Uterus (tissue), 4 donors: ENCODE data around the gene MINK1. TPM values are rescaled to one million over a fixed set of nuclear protein-coding genes. Genes with fewer than 3 reads are reported as not detected.

ENCODE experiments used
- DNase-seq, 2 donors: peaks; one replicate each; pipeline ENCODE4 v3.0.0-alpha.2; 2019 to 2020
- H3K27ac ChIP-seq, 2 donors: fragments of 200-600 bp; sonication (generic); 1 replicate in 1 of 2; 2 replicates in 1 of 2; pipeline ENCODE4 v1.5.1; 2016 to 2018
- H3K27me3 ChIP-seq, 2 donors: fragments of 200-600 bp; sonication (generic); one replicate each; pipeline ENCODE4 v1.5.1; 2018 to 2019; ENCODE audit warnings: control low read depth in 1 of 2
- H3K36me3 ChIP-seq, 2 donors: fragments of 200-600 bp; sonication (generic); one replicate each; pipeline ENCODE4 v1.5.1; 2019; ENCODE audit warnings: control low read depth in 1 of 2
- H3K4me1 ChIP-seq, 2 donors: fragments of 200-600 bp; sonication (generic); one replicate each; pipeline ENCODE4 v1.5.1; 2018 to 2019; ENCODE audit warnings: control low read depth in 1 of 2
- H3K4me3 ChIP-seq, 2 donors: fragments of 200-600 bp; sonication (generic); 1 replicate in 1 of 2; 2 replicates in 1 of 2; pipeline ENCODE4 v1.5.1; 2018 to 2019; ENCODE audit warnings: mild to moderate bottlenecking in 1 of 2
- H3K9me3 ChIP-seq, 2 donors: fragments of 200-600 bp; sonication (generic); one replicate each; pipeline ENCODE4 v1.5.1; 2019; ENCODE audit warnings: control low read depth in 1 of 2
- CTCF ChIP-seq, 4 experiments: fragments of 200-600 bp in 2 of 4; fragments of 450-650 bp in 2 of 4; sonication (generic) in 2 of 4; IDR thresholded peaks; one replicate each; pipeline ENCODE4 v1.5.1; 2016 to 2019; ENCODE audit warnings: antibody characterized with exemption in 4 of 4, mild to moderate bottlenecking in 2 of 4, moderate library complexity in 1 of 4
- POLR2A ChIP-seq, 2 donors: fragments of 450-650 bp; IDR thresholded peaks; one replicate each; pipeline ENCODE4 v1.6.1; 2016; ENCODE audit warnings: antibody characterized with exemption in 2 of 2, mild to moderate bottlenecking in 1 of 2, moderate library complexity in 1 of 2
- intact Hi-C: fragments of 100-400 bp; cut with DNase I; formaldehyde crosslinking; loops from one replicate; pipeline ENCODE4 v1.15.1; 2023; ENCODE audit warnings: low total_unique reads
- total RNA-seq, 4 donors: library from RNA; depleted of rRNA in 3 of 4; stranded (reverse); fragments of >200 nt in 3 of 4; gene quantifications; one replicate each; pipeline versions ENCODE4 v1.1.0 to v1.2.4, GENCODE V29; 2014 to 2023
- donor health status: DM: yes; HTN: yes; CAD: no.

Gene MINK1
- total RNA-seq, 4 donors from 2014 or later, result 17.9 to 99.2 (median 27.9) TPM

GRCh38 chr17:4870855-4871254, 37.7 kb downstream of the MINK1 start:
- DNase-seq, result no peak
- no peak for TF ChIP-seq CTCF (IDR thresholded peaks at IDR 0.05)
- no peak for TF ChIP-seq POLR2A (IDR thresholded peaks at IDR 0.05)
- H3K9me3 ChIP-seq, result no peaks in the 10 kb centered on the region
- intact Hi-C loops, result no loop called here
- no peaks in the 10 kb centered on the region for H3K27me3 ChIP-seq
- H3K4me1 ChIP-seq, result no peaks in the 10 kb centered on the region
- H3K4me3 ChIP-seq, result no peak overlapping the region
- H3K27ac ChIP-seq, result no peak overlapping the region
- no peaks in the 10 kb centered on the region for H3K36me3 ChIP-seq

- no peaks in the 10 kb centered on the region for H3K36me3 ChIP-seq
- TF ChIP-seq POLR2A (IDR thresholded peaks at IDR 0.05) (no peak), CTCF (IDR thresholded peaks at IDR 0.05) (no peak)
- H3K9me3 ChIP-seq, result no peaks in the 10 kb centered on the region
- H3K27ac ChIP-seq, result no peak overlapping the region
- intact Hi-C loops, result no loop called here
- no peaks in the 10 kb centered on the region for H3K4me1 ChIP-seq
- H3K4me3 ChIP-seq, result no peak overlapping the region
- DNase-seq, result no peak
- H3K27me3 ChIP-seq, result no peaks in the 10 kb centered on the region
Measured at GRCh38 chr17:4872786-4873185, 39.6 kb downstream of the MINK1 start.

- Histone ChIP-seq H3K36me3 (no peaks in the 10 kb centered on the region), H3K9me3 (no peaks in the 10 kb centered on the region), H3K27ac (no peak overlapping the region), H3K4me3 (no peak overlapping the region), H3K27me3 (no peaks in the 10 kb centered on the region), H3K4me1 (peaks cover 0 to 6% of the 10 kb centered on the region in 2 donors)
- intact Hi-C loops, result no loop called here
- DNase-seq, result no peak
- TF ChIP-seq POLR2A (IDR thresholded peaks at IDR 0.05) (no peak), CTCF (IDR thresholded peaks at IDR 0.05) (no peak)
Measured at GRCh38 chr17:4877089-4877488, 43.9 kb downstream of the MINK1 start.

GRCh38 chr17:4879601-4880000, 46.5 kb downstream of the MINK1 start:
- H3K9me3 ChIP-seq, result no peaks in the 10 kb centered on the region
- H3K4me1 ChIP-seq, result peaks cover 0 to 7% of the 10 kb centered on the region in 2 donors
- no peaks in the 10 kb centered on the region for H3K36me3 ChIP-seq
- H3K4me3 ChIP-seq, result no peak overlapping the region
- no peak overlapping the region for H3K27ac ChIP-seq
- DNase-seq, result no peak
- intact Hi-C loops, result no loop called here
- TF ChIP-seq CTCF (IDR thresholded peaks at IDR 0.05) (no peak), POLR2A (IDR thresholded peaks at IDR 0.05) (no peak)
- no peaks in the 10 kb centered on the region for H3K27me3 ChIP-seq

GRCh38 chr17:4880857-4881256, 47.7 kb downstream of the MINK1 start:
- H3K27ac ChIP-seq, result no peak overlapping the region
- H3K9me3 ChIP-seq, result no peaks in the 10 kb centered on the region
- DNase-seq, result no peak
- H3K4me1 ChIP-seq, result peaks cover 0 to 7% of the 10 kb centered on the region in 2 donors
- no peak for TF ChIP-seq CTCF (IDR thresholded peaks at IDR 0.05)
- TF ChIP-seq POLR2A (IDR thresholded peaks at IDR 0.05), result no peak
- intact Hi-C loops, result no loop called here
- no peaks in the 10 kb centered on the region for H3K36me3 ChIP-seq
- H3K27me3 ChIP-seq, result no peaks in the 10 kb centered on the region
- H3K4me3 ChIP-seq, result no peak overlapping the region
